Stimulated activated CD8-positive, alpha-beta memory T cell treated with anti-CD3 and anti-CD28 coated beads, Interleukin-15, amount 100 ng/mL, for 24 hours (primary cell): ENCODE data around the gene PYGO2.
"Not testable (repeated sequence)": the region's sequence is repeated elsewhere in the genome, so short reads cannot be mapped to it uniquely, and the experiment has no call there.

ENCODE experiments used
- DNase-seq: peaks from one replicate; pipeline ENCODE4 v3.0.0-alpha.2; 2020; ENCODE audit warnings: low read depth

The PYGO2 gene

GRCh38 chr1:154908129-154908528 lies 53.5 kb downstream of the PYGO2 start:
- not testable (repeated sequence) for DNase-seq
